GM23338 (cell line): ENCODE data around the gene PRDX3. TPM values are rescaled to one million over a fixed set of nuclear protein-coding genes. Genes with fewer than 3 reads are reported as not detected.

Experiments
- ATAC-seq: fragments of 200-7000 bp; cut with Tn5 transposase; 3 replicates; pipeline ENCODE4 v1.9.1; 2020
- DNase-seq: peaks from one replicate; pipeline ENCODE4 v3.0.0-alpha.2; 2015; ENCODE audit warnings: low spot score
- H2AFZ ChIP-seq: fragments of 200-600 bp; sonication (generic); 2 replicates; pipeline ENCODE4 v1.8.0; 2016; ENCODE audit warnings: antibody characterized with exemption, mild to moderate bottlenecking, moderate library complexity
- H3F3A ChIP-seq: fragments of 200-600 bp; sonication (generic); replicated peaks from 2 replicates; pipeline ENCODE4 v1.8.0; 2017; ENCODE audit warnings: antibody characterized with exemption, mixed run types, low read depth
- H3K27ac ChIP-seq: fragments of 200-600 bp; sonication (generic); 2 replicates; pipeline ENCODE4 v1.6.1; 2016; ENCODE audit warnings: low read depth
- H3K27me3 ChIP-seq: fragments of 200-600 bp; sonication (generic); 2 replicates; pipeline ENCODE4 v1.8.0; 2016; ENCODE audit warnings: mild to moderate bottlenecking, mixed run types, moderate library complexity; ENCODE audit not compliant: insufficient read depth
- H3K36me3 ChIP-seq: fragments of 200-600 bp; sonication (generic); 2 replicates; pipeline ENCODE4 v1.8.0; 2016; ENCODE audit warnings: mild to moderate bottlenecking; ENCODE audit not compliant: insufficient read depth
- H3K4me1 ChIP-seq: fragments of 200-600 bp; sonication (generic); 2 replicates; pipeline ENCODE4 v1.8.0; 2016; ENCODE audit warnings: mild to moderate bottlenecking, moderate library complexity; ENCODE audit not compliant: insufficient read depth
- H3K4me2 ChIP-seq: fragments of 200-600 bp; sonication (generic); 2 replicates; pipeline ENCODE4 v1.7.1; 2017; ENCODE audit warnings: mixed run types
- H3K4me3 ChIP-seq: fragments of 200-600 bp; sonication (generic); 2 replicates; pipeline ENCODE4 v1.6.1; 2016; ENCODE audit warnings: mixed run types
- H3K79me2 ChIP-seq: fragments of 200-600 bp; sonication (generic); replicated peaks from 2 replicates; pipeline ENCODE4 v1.8.0; 2017; ENCODE audit warnings: mild to moderate bottlenecking; ENCODE audit not compliant: insufficient read depth
- H3K9me2 ChIP-seq: fragments of 200-600 bp; sonication (generic); 2 replicates; pipeline ENCODE4 v1.8.0; 2017; ENCODE audit not compliant: insufficient read depth
- H4K20me1 ChIP-seq: fragments of 200-600 bp; sonication (generic); replicated peaks from 2 replicates; pipeline ENCODE4 v1.8.0; 2017; ENCODE audit warnings: mild to moderate bottlenecking; ENCODE audit not compliant: insufficient read depth
- H3K27ac Mint-ChIP-seq: 2 replicates; pipeline ENCODE4 v1.8.0; 2020; ENCODE audit warnings: inconsistent platforms, mild to moderate bottlenecking, moderate library complexity, mixed read lengths
- H3K27me3 Mint-ChIP-seq: 3 replicates; pipeline ENCODE4 v1.8.0; 2022; ENCODE audit warnings: low read depth, mild to moderate bottlenecking, moderate library complexity, mixed read lengths, inconsistent platforms; ENCODE audit not compliant: insufficient read depth, poor library complexity
- H3K36me3 Mint-ChIP-seq: 3 replicates; pipeline ENCODE4 v1.8.0; 2021; ENCODE audit warnings: low read depth, mild to moderate bottlenecking, inconsistent platforms, moderate library complexity, mixed read lengths
- H3K4me1 Mint-ChIP-seq: 3 replicates; pipeline ENCODE4 v1.8.0; 2020; ENCODE audit warnings: mild to moderate bottlenecking, inconsistent platforms, mixed read lengths
- H3K4me3 Mint-ChIP-seq: 3 replicates; pipeline ENCODE4 v1.8.0; 2021; ENCODE audit warnings: moderate library complexity, mild to moderate bottlenecking, inconsistent platforms, mixed read lengths
- H3K9me3 Mint-ChIP-seq: 3 replicates; pipeline ENCODE4 v1.8.0; 2020; ENCODE audit warnings: moderate library complexity, mild to moderate bottlenecking, inconsistent platforms, mixed read lengths
- CTCF ChIP-seq, 2 experiments: fragments of 200-600 bp in 1 of 2; sonication (generic) in 1 of 2; conservative IDR thresholded peaks; 2 replicates each; pipeline versions ENCODE4 v1.5.1 to v1.6.1; 2016 to 2017; ENCODE audit warnings: antibody characterized with exemption in 2 of 2, low read depth in 2 of 2, mild to moderate bottlenecking in 2 of 2, moderate library complexity in 1 of 2
- EZH2 ChIP-seq: fragments of 200-600 bp; sonication (generic); IDR thresholded peaks from one replicate; pipeline ENCODE4 v1.8.0; 2017; ENCODE audit warnings: antibody characterized with exemption, mild to moderate bottlenecking, low read depth; ENCODE audit not compliant: unreplicated experiment
- STAT1 ChIP-seq: IDR thresholded peaks from one replicate; pipeline ENCODE4 v1.6.1; 2016; ENCODE audit warnings: antibody characterized with exemption; ENCODE audit not compliant: unreplicated experiment
- polyA plus RNA-seq: library from polyadenylated mRNA; unstranded; fragments of >200 nt; fragmentation: Nextera tagmentation; extraction: Ambion mirVana; gene quantifications from 2 replicates; pipeline ENCODE4 v1.2.1, GENCODE V29; 2016
- total RNA-seq: library from RNA; depleted of rRNA; stranded (reverse); fragments of >200 nt; shearing (Covaris generic); gene quantifications from 2 replicates; pipeline ENCODE4 v1.2.3, GENCODE V29; 2014

Gene PRDX3
- total and polyA plus RNA-seq, 2 experiments from 2014 or later: 275 to 285 TPM

GRCh38 chr10:119209736-119210355, 31.2 kb upstream of the PRDX3 start:
- Histone ChIP-seq H3K4me2 (peak overlapping the region; percentile 98; the same call in 1 of the 2 replicates), H2AFZ (no peak overlapping the region), H3K9me2 (no peaks in the 10 kb centered on the region), H3K27ac (no peak overlapping the region), H3K36me3 (no peaks in the 10 kb centered on the region), H3K4me3 (peak overlapping the region; percentile 7; the same call in 1 of the 2 replicates), H3F3A (peaks cover 10% of the 10 kb centered on the region; the same call in 1 of the 2 replicates), H3K4me1 (peaks cover 47% of the 10 kb centered on the region), H3K79me2 (no peaks in the 10 kb centered on the region), H3K27me3 (peaks cover 18% of the 10 kb centered on the region), H4K20me1 (no peaks in the 10 kb centered on the region; the same call in 1 of the 2 replicates)
- no peaks in the 10 kb centered on the region for H3K9me3 Mint-ChIP-seq
- no peak overlapping the region for H3K27ac Mint-ChIP-seq
- ATAC-seq (no peak), DNase-seq (no peak)
- peaks cover 58% of the 10 kb centered on the region for H3K4me1 Mint-ChIP-seq
- TF ChIP-seq STAT1: no peak
- TF ChIP-seq CTCF (conservative IDR thresholded peaks at IDR 0.05; ENCODE audit: low read depth in 2 of 2): 0 out of 4 replicates have a peak, but pooled peaks of 1 of the 2 experiments have one; percentile 5
- H3K4me3 Mint-ChIP-seq: peak overlapping the region; percentile 79; the same call in 2 of the 3 replicates
- peaks cover 29% of the 10 kb centered on the region for H3K27me3 Mint-ChIP-seq
- no peaks in the 10 kb centered on the region for H3K36me3 Mint-ChIP-seq

GRCh38 chr10:119209035-119209735, 30.6 kb upstream of the PRDX3 start:
- Mint-ChIP-seq H3K27me3 (peaks cover 26% of the 10 kb centered on the region), H3K27ac (no peak overlapping the region), H3K9me3 (no peaks in the 10 kb centered on the region), H3K4me1 (peaks cover 58% of the 10 kb centered on the region), H3K36me3 (no peaks in the 10 kb centered on the region), H3K4me3 (peak overlapping the region; percentile 79)
- ATAC-seq (peak; percentile 20), DNase-seq (peak; percentile 90)
- peaks cover 47% of the 10 kb centered on the region for H3K4me1 ChIP-seq
- H3K36me3 ChIP-seq: no peaks in the 10 kb centered on the region
- H3K9me2 ChIP-seq: no peaks in the 10 kb centered on the region
- H4K20me1 ChIP-seq: no peaks in the 10 kb centered on the region; the same call in 1 of the 2 replicates
- no peaks in the 10 kb centered on the region for H3K79me2 ChIP-seq
- TF ChIP-seq CTCF (conservative IDR thresholded peaks at IDR 0.05; ENCODE audit: low read depth in 2 of 2): peak; percentile 82 to 83
- no peak for TF ChIP-seq EZH2
- peaks cover 18% of the 10 kb centered on the region for H3K27me3 ChIP-seq
- peak overlapping the region; percentile 98 for H3K4me2 ChIP-seq
- H3K27ac ChIP-seq: no peak overlapping the region
- H3K4me3 ChIP-seq: peak overlapping the region; percentile 86
- H3F3A ChIP-seq: peaks cover 10% of the 10 kb centered on the region; the same call in 1 of the 2 replicates
- H2AFZ ChIP-seq: no peak overlapping the region
